GM21526 (cell line): ENCODE measurements around the gene FADS3.
"Not testable (repeated sequence)": the region's sequence is repeated elsewhere in the genome, so short reads cannot be mapped to it uniquely, and the experiment has no call there.

ENCODE experiments used
- ATAC-seq: cut with Tn5 transposase; IDR thresholded peaks from one replicate; pipeline ENCODE4 v1.9.1; 2021; ENCODE audit warnings: moderate library complexity; ENCODE audit not compliant: unreplicated experiment, low FRiP score

Gene FADS3

DNA sequence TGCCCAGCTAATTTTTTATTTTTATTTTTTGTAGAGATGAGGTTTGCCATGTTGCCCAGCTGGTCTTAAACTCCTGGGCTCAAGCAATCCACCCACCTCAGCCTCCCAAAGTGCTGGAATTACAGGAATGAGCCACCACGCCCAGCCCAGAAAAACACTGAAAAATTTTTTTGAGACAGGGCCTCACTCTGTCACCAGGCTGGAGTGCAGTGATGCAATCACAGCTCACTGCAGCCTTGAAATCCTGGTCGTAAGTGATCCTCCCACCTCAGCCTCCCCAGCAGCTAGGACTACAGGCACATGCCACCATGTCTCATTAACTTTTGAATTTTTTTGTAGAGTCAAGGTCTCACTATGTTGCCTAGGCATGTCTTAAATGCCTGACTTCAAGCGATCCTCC is 9.1 kb downstream of the FADS3 start:
- not testable (repeated sequence) for ATAC-seq

DNA sequence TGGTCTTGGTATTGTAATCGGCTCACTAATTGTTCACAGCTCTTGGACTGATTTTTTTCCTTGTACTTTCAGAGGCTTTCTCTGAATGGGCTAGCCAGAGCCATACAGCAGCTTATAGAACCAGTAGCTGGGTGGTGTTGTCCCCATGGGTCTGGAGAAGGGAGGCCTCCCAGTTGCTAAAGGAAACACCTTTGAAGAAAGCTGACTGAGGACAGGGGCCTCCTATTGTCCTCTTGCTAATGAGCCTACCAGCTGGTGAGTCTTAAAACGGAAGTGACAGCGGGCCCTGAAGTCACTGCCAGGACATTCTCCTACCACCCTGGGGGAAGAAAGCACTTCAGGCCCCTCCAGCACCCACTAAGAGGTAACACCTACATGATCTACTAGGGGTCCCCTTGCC is 9.9 kb downstream of the FADS3 start:
- no peak for ATAC-seq

DNA sequence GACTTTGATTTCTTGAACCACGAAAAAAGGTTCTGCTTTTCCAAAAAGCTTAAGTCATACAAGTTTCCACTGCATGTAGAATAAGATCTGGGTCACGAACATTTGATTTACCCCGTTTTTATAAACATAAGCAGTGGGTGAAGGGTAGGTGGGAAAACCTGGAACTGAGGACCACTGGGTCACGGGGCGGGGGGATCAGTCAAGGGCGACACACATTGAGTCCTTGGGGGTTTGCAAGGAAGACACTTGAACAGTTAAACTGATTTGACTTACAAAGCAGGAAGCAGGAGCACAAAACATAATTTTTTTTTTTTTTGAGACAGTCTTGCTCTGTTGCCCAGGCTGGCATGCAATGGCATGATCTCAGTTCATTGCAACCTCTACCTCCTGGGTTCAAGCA is 10.9 kb downstream of the FADS3 start:
- ATAC-seq: no peak

DNA sequence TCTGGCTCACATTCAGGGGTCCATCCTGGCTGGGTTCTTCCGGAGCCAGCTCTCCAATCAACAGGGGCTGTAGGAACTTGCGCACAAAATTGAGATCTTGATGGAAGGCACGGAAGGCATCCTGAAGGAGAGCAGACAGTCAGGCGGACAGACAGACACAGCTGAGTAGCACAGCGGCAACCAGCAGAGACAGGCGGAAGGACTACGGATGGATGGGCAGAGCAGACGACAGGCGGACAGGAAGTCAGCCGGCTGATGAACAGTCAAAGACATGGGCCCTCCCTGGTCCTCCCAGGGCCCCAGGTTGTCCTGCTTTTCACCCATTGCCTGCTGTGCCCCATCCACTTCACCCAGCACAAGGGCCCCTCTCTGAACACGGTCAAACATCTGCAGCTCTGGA is 11.3 kb downstream of the FADS3 start:
- ATAC-seq: no peak

DNA sequence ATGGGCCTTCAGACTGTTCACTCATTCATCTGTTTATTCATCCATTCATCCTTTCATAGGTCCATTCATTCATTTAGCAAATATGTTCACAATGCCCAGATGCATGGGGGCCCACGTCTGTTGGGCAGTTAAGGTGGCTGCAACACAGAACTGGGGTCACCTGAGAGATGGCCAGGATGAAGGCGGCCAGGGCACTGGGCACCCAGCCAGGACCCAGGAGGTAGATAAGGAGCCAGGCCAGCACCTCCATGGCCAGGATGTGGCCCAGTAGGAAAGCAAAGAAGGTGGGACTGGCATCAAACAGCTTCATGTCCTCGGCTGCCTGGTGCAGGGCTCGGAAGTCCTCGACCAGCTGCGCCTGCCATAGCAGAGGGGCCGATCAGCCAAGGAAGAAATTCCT is 12.2 kb downstream of the FADS3 start:
- no peak for ATAC-seq

DNA sequence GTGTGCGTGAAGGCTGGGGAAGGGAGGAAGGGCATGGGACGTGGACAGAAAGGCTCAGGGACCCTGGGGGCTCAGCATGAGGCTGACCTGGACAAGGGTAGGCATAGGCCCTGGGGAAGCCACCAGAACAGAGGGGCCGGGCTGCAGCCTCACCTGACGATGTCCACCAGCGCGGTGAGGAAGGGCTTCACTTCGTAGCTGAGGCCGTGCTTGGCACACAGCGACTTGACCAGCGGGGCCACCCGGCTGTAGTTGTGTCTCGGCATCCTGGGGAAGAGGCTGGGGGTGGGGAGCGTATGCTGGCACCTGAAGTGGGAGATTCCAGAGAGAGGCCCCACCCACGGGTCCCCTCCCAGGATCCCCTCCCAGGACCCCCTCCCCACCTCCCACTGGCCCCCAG is 15.6 kb downstream of the FADS3 start:
- ATAC-seq: no peak

DNA sequence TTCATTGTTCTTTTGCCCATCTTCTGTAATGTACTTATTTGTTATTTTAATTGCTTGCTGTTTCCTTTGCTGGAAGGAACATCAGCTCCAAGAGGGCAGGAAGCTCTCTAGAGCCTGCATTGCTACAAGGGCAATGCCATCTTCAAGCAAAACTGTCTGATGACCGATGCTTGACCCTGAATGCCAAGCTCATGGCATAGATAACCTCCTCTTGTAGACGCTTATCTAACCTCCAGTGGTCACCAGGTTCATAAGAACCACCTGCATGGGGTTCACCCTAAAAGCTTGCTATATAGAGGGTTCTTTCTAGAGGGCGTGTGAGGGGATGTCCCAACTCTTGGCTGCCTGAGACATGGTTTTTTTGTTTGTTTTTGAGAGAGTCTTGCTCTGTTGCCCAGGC is 16.5 kb downstream of the FADS3 start:
- ATAC-seq: no peak

DNA sequence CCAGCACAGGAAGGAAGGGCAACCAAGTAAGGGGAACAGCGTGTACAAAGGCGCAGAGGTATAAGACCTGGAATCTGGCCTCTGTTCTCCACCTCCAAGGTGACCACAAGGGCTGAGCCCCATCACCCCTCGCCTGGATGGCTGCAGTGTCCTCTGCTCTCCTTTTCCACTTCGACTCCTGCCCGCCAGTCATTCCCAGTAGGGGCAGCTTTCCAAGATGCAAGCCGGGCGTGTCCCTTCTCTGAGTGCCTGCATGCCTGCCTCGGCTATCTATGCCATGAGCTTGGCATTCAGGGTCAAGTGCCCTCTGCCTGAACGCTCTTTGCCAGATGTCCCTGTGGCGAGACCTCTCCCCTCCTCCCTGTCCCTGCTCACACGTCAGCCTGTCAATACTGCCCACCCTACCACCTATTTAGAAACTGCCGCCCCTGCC is 17.0 kb downstream of the FADS3 start:
- ATAC-seq: no peak

DNA sequence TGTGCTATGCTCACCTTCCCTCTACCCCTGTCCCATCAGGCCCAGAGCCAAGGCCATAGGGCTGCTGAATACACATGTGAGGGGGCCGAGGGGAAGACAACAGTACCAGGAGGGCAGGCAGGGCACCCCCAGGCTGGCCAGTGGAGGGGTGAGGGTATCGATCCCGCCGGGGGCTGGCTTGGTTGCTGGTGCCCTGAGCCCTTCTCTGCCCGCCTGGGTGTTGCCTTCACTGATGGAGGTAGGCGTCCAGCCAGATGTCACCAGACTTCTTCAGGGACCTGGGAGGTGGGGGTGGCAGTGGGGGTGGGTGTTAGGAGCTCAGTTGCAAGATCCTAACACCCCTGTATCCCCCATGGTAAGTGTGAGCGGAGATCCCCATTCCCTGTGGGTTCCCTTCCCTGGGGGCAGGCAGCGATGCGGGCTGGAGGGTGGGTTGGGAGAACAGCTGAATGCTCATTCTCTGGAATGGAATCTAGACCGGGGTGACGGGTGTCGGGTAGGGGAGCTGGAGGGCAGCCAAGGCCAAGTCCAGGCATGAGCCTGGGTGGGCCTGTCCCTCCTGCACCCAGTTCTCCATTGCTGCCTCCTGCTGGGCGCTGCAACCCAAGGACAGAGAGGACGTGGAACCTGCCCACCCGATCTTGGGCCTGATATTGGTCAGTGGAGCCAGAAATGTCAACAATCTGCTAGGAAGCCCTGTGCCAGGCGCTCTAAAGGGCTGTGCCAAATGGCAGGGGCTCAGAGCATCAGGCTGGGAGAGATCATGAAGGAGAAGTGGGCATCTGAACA is 17.6 kb downstream of the FADS3 start:
- no peak for ATAC-seq

DNA sequence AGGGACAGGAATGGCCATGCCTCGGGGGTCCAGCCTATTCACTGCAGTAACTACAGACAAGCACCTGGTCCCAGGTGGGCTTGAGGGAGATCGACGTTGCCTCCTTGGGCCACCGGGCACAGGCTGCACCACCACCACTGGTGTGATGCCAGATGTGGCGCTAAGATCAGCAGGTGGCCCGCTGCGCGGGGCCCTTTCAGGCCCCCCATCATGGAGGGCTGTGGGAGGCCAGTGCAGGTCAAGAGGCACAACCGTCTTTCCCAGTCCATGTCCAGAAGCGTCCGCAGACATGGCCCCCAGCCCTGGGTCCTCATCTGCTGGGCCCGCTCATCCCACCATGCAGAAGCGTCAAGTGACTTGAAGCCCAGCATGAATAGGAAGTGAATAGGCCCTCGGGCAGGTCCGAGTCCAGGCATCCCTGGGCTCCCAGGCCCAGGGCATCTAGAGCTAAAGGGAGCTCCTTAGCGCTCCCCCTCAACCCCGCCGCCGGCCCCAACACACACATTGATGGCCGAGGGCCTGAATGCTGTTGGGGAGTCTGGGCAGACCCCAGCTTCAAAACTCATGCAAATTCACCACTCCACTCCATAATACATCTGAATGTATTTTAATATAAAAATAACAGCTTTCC is 18.3 kb downstream of the FADS3 start:
- no peak for ATAC-seq

DNA sequence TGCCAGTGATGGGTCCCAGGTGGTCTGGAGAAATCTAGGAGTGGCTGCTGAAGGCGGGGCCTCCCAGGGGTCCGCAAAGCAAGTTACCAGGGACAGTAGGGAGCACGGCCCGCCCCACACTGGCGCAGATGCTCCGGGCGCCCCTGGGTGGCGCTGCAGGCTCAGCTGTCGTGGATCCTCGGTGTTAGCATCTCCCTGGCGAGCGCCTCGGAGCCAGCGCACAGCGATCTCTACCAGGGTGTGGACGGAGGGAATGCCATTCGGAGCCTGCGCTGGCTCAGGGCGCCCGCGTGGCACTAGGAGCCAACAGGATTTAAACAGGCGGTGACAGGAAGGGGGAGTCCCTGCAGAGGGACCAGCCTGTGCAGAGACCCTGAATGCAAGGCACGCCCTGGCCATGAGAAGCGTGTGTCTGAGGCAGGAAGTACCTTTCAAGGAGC is 20.2 kb downstream of the FADS3 start:
- no peak for ATAC-seq

DNA sequence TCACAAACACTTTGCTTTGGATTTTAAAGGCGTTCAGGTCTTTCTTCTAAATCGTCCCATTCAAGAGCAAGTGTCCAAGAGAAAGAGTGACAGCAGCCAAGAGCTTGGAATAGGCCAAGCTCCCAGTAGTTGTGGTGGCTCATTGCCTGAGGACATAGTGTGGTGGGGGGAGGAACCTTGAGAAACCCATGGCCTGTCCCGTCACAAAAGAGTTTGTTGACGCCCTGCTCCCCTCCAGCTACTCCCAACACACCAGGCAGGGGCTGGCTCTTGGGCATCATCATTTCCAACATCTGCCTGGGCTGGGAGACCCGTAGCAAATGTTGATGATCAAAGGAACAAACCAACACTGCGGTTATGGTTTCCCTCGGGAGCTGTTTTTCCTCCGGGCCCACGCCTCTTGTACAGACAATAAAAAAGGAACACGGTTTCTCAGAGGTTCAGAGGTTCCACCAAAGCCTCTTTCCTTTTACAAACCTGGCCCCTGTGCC is 20.8 kb downstream of the FADS3 start:
- no peak for ATAC-seq

DNA sequence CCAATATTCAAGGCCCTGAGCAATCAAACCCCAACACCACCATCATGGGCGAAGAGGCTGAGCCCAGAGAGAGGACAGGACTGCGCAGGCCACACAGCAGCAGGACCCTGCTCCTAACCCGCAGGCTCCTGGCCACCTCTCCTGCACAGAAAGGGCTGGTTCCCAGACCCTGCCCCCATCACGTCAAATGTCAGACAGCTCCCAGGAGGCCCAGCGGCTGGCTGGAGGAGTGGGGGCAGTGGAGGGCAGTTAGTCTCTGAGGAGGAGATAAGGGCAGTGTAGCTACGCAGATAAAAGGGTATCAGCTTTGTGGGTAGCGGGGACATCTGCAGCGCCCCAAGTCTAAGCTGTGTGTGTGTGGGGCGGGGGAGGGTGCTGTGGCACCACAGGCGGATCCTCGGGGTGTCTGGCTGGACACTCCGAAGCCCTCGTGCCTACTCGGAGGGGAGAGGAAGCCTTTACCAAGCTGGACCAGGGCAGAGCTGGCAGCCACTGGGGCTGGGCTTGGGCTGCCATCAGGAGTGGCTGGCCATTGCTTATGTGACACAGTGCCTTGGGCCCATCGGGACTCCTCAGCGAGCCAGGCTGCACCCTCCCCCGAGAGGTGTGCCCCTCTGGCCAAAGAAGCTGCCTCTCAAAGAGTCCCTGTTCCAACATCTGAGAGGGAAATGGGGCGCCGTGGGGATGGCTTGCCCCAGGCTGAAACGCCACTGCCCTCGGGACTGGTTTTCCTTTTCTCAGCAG is 21.5 kb downstream of the FADS3 start:
- ATAC-seq: no peak

DNA sequence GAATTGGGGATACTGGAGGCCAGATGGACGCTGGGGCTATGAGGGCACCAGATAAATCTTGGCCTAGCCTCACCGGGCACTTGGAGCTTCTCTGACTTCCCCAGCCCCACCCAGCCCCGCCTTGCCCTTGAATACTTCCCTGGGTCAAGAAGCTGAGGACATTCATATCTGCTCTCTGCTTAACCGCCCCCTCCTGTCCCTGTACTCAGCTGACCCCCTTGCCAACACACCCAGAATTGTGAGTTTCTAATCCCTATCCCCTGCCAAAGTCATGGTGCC is 22.0 kb downstream of the FADS3 start:
- no peak for ATAC-seq

DNA sequence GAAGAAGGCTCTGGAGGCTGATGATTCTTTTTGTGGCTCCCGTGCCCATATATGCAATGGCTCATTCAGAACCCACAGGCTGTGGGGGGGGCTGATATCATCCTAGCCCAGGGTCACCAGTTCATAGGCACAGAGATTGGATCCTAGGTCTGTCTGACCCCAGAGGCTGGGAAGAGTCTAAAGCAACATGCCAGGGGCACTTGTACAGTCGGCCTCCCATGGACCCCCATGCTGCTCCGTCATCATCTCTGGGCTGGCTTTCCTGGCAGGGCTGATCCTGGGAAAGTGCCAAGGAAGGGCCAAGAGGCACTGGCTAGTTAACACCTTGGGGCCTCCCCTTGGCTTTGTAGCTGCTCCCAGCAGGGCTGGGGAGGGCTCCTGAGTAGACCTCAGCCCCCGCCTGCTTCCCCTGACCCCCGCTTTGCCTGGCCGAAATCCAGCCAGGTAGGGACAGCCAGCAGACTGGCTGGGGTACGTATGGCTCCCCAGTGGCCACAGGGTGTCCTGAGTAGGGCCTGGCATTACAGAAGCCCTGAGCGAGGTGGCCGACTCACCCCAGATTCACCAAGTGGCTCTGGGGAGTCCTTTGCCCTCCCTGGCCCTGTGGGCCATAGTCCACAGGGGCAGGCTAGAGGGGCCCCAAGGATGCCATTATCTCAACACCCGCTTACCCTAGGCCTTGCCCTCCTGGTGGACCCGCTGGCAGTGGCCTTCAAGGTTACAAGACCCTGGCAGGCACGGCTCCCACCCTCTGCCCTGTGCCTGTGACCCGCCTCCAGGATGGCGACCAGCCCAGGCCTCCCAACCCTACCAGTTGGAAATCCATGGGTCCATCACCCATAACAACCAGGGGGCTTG is 22.5 kb downstream of the FADS3 start:
- ATAC-seq: no peak

DNA sequence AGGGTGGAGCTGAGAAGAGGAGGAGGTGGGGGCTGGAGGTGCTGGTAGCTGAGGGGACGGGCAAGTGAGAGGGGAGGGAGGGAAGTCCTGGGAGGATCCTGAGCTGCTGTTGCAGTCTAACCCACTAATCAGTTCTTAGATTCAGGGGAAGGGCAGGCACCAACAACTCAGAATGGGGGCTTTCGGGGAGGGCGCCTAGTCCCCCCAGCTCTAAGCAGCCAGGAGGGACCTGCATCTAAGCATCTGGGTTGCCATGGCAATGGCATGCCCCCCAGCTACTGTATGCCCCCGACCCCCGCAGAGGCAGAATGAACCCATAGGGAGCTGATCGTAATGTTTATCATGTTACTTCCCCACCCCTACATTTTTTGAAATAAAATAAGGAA is 24.4 kb downstream of the FADS3 start:
- ATAC-seq: no peak

DNA sequence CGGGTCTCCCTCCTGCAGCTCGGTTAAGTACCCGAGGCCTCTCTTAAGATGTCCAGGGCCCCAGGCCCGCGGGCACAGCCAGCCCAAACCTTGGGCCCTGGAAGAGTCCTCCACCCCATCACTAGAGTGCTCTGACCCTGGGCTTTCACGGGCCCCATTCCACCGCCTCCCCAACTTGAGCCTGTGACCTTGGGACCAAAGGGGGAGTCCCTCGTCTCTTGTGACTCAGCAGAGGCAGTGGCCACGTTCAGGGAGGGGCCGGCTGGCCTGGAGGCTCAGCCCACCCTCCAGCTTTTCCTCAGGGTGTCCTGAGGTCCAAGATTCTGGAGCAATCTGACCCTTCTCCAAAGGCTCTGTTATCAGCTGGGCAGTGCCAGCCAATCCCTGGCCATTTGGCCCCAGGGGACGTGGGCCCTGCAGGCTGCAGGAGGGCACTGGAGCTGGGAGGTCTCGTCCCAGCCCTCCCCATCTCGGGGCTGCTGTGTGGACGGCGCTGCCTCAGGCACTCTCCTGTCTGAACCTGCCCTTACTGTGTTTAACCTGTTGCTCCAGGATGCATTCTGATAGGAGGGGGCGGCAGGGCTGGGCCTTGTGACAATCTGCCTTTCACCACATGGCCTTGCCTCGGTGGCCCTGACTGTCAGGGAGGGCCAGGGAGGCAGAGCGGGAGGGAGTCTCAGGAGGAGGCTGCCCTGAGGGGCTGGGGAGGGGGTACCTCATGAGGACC is 25.0 kb downstream of the FADS3 start:
- no peak for ATAC-seq

DNA sequence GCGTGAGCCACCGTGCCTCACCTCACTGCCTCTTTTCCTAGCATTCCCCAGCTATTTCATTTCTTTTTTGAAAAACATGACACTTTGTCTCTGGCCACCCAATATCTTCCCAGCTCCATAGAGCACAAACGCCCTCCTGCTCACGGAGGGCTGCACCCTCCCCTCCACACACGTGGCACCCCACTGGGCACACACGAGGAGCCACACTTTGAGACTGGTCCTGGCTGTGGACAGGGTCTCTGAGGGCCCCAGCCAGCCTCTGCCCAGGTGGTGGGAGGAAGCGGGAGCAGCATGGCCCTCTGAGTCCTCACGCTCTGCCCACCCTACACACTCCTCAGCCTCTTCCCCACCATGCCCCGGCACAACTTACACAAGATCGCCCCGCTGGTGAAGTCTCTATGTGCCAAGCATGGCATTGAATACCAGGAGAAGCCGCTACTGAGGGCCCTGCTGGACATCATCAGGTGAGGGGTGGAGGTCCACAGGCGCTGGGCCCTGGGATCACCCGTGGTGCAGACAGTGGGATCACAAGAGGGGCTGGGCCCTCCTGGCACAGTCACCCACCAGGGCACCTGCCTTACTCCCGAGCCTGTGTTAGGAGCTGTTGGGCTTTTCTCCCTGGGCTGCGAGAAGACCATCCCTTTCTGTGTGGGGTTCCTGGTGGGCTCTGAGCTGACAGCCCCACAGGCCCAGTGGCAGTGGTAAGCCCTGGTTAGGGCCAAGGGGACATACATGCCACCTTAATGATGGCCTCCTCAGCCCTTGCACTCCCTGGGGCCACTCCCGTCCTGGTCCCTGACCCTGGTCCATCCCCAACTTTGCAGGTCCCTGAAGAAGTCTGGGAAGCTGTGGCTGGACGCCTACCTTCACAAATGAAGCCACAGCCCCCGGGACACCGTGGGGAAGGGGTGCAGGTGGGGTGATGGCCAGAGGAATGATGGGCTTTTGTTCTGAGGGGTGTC is 26.2 kb downstream of the FADS3 start:
- no peak for ATAC-seq

DNA sequence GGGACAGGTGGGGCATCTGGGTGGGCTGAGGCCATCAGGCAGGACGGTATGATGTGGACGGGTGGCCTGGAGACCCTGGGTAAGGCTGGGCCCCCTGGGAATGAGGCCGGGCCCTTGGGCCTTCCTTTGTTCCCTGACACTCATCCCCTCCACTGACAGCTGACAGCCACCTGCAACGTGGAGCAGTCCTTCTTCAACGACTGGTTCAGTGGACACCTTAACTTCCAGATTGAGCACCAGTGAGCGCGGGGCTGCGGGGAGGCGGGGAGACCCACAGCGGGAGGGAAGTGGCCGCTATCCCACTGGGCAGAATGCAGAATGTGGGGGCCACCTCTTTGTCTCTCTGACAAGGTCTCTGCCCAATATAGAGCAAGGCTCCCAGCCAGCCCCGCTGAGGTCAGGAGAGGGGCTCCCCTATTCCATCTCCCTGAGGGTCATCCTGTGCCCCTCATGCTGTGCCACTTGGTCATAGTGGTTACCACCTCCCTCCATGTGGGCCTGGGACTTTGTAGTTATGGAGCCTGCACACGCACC is 27.7 kb downstream of the FADS3 start:
- no peak for ATAC-seq
